ENCODE data around the gene UGGT2.

DNA sequence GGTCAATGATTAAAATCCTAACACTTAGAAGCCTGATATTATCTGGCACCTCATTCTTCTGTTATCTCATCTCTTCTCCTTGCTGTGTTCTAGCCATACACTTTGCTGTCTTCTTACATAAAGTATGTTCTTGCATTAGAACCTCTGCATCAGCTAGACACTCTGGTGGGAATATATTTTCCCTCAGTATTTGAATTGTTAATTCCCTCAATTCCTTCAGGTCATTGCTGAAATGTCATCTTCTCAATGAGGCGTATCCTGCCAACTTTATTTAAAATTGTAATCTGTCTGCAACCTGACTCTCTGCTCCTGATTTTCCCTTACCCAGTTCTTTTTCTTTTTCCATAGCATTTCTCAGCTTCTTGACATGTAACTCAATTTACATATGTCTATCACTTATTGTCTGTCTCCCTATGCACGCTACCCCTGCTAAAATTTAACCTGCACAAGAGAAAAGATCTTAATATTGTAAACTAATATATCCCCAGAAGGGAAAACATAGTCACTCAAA lies 138.2 kb downstream of the UGGT2 start:
- TF ChIP-seq, protein P1, sequence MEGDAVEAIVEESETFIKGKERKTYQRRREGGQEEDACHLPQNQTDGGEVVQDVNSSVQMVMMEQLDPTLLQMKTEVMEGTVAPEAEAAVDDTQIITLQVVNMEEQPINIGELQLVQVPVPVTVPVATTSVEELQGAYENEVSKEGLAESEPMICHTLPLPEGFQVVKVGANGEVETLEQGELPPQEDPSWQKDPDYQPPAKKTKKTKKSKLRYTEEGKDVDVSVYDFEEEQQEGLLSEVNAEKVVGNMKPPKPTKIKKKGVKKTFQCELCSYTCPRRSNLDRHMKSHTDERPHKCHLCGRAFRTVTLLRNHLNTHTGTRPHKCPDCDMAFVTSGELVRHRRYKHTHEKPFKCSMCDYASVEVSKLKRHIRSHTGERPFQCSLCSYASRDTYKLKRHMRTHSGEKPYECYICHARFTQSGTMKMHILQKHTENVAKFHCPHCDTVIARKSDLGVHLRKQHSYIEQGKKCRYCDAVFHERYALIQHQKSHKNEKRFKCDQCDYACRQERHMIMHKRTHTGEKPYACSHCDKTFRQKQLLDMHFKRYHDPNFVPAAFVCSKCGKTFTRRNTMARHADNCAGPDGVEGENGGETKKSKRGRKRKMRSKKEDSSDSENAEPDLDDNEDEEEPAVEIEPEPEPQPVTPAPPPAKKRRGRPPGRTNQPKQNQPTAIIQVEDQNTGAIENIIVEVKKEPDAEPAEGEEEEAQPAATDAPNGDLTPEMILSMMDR (IDR thresholded peaks at IDR 0.05) = no peak
- TF ChIP-seq EZH2 (IDR thresholded peaks at IDR 0.05; ENCODE audit: borderline replicate concordance, insufficient read depth, low read depth, low read length, poor library complexity, severe bottlenecking) = no peak
